GM19043 (cell line): ENCODE data around the gene USP17L30.
"Not testable (repeated sequence)": the region's sequence is repeated elsewhere in the genome, so short reads cannot be mapped to it uniquely, and the experiment has no call there.

ENCODE experiments used
- ATAC-seq: cut with Tn5 transposase; IDR thresholded peaks from one replicate; pipeline ENCODE4 v1.9.1; 2021; ENCODE audit warnings: low read depth; ENCODE audit not compliant: unreplicated experiment

Gene USP17L30, protein sequence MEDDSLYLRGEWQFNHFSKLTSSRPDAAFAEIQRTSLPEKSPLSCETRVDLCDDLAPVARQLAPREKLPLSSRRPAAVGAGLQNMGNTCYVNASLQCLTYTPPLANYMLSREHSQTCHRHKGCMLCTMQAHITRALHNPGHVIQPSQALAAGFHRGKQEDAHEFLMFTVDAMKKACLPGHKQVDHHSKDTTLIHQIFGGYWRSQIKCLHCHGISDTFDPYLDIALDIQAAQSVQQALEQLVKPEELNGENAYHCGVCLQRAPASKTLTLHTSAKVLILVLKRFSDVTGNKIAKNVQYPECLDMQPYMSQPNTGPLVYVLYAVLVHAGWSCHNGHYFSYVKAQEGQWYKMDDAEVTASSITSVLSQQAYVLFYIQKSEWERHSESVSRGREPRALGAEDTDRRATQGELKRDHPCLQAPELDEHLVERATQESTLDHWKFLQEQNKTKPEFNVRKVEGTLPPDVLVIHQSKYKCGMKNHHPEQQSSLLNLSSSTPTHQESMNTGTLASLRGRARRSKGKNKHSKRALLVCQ

DNA sequence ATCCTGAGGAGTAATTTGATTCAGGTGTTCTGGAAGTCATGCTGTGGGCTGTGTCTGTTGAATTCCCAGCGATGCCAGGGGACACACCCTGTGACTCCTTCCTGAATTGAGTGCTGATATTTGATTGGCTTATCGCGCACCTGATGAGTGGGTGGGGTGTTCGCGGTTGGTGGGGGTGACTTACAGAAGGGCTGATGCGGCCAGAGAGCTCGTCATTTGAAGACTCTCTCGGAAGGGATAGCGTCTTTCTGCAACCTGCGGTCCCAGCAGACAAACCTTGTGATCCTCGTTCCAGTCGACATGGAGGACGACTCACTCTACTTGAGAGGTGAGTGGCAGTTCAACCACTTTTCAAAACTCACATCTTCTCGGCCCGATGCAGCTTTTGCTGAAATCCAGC lies at the start of gene USP17L30:
TSS of gene USP17L30 (plus strand) at position 301 of the 400 bp plus-strand sequence. CDS start at position 301, 0 bp downstream.
- not testable (repeated sequence) for ATAC-seq

DNA sequence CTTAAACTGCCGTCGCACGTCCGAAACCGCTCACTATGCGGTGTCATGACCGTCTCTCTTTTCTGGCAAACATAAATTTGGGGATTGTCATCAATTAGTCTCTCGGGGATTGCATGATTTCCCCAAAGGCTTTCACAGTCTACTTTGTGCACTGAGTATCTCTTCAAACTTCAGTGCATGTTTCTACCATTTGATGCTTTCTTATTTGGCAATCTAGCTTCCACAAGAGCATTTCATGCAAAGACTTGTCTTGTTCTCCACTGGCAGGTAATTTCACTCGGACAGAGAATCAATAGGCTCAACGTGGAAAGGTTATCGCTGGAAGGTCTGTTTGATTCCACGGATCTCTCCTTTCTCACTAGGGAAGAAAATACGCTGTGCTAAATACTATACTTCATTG lies 38.7 kb upstream of the USP17L30 start:
- not testable (repeated sequence) for ATAC-seq

DNA sequence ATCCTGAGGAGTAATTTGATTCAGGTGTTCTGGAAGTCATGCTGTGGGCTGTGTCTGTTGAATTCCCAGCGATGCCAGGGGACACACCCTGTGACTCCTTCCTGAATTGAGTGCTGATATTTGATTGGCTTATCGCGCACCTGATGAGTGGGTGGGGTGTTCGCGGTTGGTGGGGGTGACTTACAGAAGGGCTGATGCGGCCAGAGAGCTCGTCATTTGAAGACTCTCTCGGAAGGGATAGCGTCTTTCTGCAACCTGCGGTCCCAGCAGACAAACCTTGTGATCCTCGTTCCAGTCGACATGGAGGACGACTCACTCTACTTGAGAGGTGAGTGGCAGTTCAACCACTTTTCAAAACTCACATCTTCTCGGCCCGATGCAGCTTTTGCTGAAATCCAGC lies 38.1 kb upstream of the USP17L30 start, which contains the start of gene USP17L24:
TSS of gene USP17L24 (plus strand) at position 301 of the 400 bp plus-strand sequence. CDS start at position 301, 0 bp downstream.
- ATAC-seq: not testable (repeated sequence)

DNA sequence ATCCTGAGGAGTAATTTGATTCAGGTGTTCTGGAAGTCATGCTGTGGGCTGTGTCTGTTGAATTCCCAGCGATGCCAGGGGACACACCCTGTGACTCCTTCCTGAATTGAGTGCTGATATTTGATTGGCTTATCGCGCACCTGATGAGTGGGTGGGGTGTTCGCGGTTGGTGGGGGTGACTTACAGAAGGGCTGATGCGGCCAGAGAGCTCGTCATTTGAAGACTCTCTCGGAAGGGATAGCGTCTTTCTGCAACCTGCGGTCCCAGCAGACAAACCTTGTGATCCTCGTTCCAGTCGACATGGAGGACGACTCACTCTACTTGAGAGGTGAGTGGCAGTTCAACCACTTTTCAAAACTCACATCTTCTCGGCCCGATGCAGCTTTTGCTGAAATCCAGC lies 33.3 kb upstream of the USP17L30 start, which contains the start of gene USP17L25:
TSS of gene USP17L25 (plus strand) at position 301 of the 400 bp plus-strand sequence. CDS start at position 301, 0 bp downstream.
- not testable (repeated sequence) for ATAC-seq

DNA sequence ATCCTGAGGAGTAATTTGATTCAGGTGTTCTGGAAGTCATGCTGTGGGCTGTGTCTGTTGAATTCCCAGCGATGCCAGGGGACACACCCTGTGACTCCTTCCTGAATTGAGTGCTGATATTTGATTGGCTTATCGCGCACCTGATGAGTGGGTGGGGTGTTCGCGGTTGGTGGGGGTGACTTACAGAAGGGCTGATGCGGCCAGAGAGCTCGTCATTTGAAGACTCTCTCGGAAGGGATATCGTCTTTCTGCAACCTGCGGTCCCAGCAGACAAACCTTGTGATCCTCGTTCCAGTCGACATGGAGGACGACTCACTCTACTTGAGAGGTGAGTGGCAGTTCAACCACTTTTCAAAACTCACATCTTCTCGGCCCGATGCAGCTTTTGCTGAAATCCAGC lies 28.6 kb upstream of the USP17L30 start, which contains the start of gene USP17L26:
TSS of gene USP17L26 (plus strand) at position 301 of the 400 bp plus-strand sequence. CDS start at position 301, 0 bp downstream.
- ATAC-seq: not testable (repeated sequence)

DNA sequence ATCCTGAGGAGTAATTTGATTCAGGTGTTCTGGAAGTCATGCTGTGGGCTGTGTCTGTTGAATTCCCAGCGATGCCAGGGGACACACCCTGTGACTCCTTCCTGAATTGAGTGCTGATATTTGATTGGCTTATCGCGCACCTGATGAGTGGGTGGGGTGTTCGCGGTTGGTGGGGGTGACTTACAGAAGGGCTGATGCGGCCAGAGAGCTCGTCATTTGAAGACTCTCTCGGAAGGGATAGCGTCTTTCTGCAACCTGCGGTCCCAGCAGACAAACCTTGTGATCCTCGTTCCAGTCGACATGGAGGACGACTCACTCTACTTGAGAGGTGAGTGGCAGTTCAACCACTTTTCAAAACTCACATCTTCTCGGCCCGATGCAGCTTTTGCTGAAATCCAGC lies 23.8 kb upstream of the USP17L30 start, which contains the start of gene USP17L5:
TSS of gene USP17L5 (plus strand) at position 301 of the 400 bp plus-strand sequence. CDS start at position 301, 0 bp downstream.
- ATAC-seq: not testable (repeated sequence)

DNA sequence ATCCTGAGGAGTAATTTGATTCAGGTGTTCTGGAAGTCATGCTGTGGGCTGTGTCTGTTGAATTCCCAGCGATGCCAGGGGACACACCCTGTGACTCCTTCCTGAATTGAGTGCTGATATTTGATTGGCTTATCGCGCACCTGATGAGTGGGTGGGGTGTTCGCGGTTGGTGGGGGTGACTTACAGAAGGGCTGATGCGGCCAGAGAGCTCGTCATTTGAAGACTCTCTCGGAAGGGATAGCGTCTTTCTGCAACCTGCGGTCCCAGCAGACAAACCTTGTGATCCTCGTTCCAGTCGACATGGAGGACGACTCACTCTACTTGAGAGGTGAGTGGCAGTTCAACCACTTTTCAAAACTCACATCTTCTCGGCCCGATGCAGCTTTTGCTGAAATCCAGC lies 19.1 kb upstream of the USP17L30 start, which contains the start of gene USP17L27:
TSS of gene USP17L27 (plus strand) at position 301 of the 400 bp plus-strand sequence. CDS start at position 301, 0 bp downstream.
- ATAC-seq: not testable (repeated sequence)

DNA sequence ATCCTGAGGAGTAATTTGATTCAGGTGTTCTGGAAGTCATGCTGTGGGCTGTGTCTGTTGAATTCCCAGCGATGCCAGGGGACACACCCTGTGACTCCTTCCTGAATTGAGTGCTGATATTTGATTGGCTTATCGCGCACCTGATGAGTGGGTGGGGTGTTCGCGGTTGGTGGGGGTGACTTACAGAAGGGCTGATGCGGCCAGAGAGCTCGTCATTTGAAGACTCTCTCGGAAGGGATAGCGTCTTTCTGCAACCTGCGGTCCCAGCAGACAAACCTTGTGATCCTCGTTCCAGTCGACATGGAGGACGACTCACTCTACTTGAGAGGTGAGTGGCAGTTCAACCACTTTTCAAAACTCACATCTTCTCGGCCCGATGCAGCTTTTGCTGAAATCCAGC lies 14.3 kb upstream of the USP17L30 start, which contains the start of gene USP17L28:
TSS of gene USP17L28 (plus strand) at position 301 of the 400 bp plus-strand sequence. CDS start at position 301, 0 bp downstream.
- ATAC-seq: not testable (repeated sequence)

DNA sequence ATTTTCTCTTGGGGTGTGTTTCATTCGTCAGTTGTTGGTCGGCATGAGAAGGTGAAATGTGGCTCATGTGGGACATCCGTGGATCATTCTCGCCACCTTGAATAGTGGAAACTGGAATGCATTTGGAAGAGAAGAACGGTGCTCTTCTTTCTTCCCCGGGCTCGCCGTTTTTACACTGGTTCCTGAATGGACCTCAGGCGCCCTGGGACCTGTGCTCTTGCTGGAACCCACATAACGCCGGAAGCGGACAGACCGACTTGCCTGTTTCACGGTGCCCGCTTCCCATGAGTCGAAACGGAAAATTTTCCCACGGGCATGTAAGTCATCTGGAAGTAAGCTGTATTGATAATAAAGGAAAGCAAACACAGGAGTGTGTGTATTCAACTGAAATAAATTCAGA lies 12.1 kb upstream of the USP17L30 start:
- not testable (repeated sequence) for ATAC-seq

DNA sequence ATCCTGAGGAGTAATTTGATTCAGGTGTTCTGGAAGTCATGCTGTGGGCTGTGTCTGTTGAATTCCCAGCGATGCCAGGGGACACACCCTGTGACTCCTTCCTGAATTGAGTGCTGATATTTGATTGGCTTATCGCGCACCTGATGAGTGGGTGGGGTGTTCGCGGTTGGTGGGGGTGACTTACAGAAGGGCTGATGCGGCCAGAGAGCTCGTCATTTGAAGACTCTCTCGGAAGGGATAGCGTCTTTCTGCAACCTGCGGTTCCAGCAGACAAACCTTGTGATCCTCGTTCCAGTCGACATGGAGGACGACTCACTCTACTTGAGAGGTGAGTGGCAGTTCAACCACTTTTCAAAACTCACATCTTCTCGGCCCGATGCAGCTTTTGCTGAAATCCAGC lies 9.6 kb upstream of the USP17L30 start, which contains the start of gene USP17L29:
TSS of gene USP17L29 (plus strand) at position 301 of the 400 bp plus-strand sequence. CDS start at position 301, 0 bp downstream.
- ATAC-seq: not testable (repeated sequence)

DNA sequence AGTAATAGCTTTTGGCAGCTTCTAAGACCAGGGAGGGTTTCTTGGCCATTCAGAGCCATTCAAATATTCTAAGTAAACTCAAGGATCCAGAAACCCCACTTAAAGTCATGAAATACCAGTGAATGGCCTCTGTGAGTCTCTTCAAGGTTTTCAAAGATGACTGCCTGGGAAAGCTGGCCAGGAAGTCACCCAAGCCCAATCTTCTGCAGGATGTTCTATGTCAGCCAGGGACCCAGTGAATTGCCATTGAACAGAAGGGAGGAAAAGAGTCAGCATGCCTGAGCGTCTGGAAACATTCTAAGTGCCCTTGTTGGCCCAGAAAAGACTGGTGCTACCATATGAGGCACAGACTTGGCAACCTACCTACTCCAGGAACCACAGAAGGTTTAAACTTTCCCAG lies 17.0 kb downstream of the USP17L30 start:
- not testable (repeated sequence) for ATAC-seq

DNA sequence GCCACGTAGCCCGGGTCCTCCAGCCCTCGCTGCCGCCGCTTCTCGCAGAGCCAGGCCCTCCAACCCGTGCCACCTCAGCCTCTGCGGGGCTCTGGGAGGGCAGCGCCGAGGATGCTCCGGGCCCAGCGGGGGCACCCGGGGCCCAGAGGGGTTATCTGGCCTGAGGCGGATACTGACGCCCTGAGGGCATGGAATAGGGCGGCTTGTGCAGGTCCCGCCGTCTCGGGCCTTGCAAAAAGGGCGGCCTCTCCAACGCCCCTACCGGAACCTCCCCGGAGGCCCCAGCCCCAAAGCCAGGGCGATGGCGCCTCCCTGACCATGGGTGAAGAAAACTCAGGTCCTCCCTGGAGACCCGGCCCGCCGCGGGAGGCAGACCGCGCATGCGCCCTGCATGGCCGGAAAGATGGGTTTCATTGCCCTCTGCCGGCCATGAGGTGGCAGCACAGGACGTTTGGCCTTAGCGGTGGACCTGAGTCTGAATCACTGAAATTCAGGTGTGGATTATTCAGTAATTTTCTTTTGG lies 18.1 kb downstream of the USP17L30 start:
- not testable (repeated sequence) for ATAC-seq

DNA sequence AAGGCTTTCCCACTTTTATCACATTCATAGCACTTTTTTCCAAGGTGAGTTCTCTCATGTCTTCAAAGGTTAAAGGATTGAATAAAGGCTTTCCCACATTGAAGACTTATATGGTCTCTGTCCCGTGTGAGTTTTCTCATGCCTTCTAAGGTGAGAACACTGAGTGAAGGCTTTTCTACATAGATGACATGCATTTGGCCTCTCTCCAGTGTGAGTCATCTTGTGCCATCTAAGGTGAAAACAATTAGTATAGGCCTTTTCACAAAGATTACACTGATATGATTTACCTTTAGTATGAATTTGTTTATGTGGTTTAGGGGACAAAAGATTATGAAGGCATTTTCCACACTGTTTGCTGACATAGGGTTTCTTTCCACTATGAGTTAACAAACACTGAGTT lies 21.2 kb downstream of the USP17L30 start:
- ATAC-seq: no peak

DNA sequence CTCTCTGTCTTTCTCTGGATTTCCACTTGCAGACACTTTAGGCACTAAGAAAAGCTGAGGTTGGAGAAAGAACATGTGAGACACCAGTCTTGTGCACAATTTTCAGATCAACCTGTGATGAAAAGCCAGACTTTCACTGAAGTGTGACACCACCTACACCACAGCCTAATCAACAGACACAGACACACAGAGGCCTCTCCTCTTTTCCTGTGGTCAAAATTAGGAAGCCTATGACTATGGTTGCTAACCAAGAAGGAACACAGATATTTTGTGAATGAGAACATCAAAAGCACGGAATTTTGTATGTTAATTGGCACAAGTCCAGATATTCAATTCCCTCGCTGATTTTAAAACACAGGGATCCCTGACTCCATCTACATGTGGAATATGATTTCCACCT lies 26.1 kb downstream of the USP17L30 start:
- ATAC-seq: not testable (repeated sequence)

DNA sequence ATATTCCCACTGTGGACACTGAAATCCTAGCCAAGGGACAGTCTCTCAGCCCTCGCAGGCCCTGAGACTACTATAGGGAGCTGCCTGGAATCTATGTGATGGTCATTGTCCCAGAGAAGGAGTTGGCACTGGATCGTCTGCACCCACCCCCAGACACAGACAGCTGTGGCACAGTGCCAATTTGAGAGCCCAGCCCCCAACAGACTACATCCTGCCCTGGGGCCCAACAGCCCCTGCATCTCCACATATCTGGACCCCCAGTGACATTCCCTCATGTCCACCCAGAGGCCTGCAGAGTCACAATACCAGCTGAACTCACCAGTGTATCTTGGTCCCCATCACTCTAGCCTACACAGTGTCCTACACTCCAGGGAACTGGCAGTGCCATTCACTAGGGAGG lies 42.8 kb downstream of the USP17L30 start:
- not testable (repeated sequence) for ATAC-seq

DNA sequence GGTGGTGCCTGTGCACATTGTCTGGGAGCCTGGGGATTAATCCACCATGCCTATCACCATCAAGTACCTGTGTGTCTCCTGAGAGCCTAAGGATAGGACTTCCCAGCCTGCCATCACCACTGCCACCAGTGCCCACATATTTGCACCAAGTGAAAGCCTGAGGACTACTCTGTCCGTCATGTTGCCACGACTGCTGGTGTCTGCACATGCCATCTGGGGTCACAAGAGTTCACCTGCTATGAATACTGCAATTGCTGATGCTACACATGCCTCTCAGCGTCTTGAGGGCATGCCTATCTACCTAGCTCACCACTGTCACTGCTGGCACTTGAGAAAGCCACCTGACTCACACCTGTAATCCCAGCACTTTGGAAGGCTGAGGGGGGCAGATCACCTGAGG lies 43.6 kb downstream of the USP17L30 start:
- ATAC-seq: not testable (repeated sequence)

DNA sequence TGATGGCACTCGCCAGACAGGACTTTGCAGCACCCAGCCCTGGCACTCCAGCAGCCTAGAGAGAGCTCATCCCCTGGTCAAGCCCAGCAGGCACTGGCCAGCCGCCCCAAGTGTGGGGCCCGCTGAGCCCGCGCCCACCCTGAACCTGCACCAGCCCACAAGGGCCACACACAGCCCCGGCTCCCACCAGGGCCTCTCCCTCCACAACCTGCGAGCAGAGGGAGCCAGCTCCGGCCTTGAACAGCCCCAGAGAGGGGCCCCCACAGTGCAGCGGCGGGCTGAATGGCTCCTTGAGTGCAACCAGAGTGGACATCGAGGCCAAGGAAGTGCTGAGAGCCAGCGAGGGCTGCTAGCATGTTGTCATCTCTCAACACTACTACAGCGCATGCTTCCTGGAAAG lies 46.9 kb downstream of the USP17L30 start:
- ATAC-seq: no peak
